Measurements from ENCODE around the gene RPTOR.

GRCh38 chr17:80895366-80895765, 350.7 kb downstream of the RPTOR start:
- no peak for TF ChIP-seq JUND (IDR thresholded peaks at IDR 0.05)
- TF ChIP-seq REST (IDR thresholded peaks at IDR 0.05; ENCODE audit: low read depth, low read length) = no peak
- TF ChIP-seq TEAD4 (IDR thresholded peaks at IDR 0.05; ENCODE audit: borderline replicate concordance, insufficient read depth) = no peak
